ENCODE results near the gene ARHGAP42. TPM values are rescaled to one million over a fixed set of nuclear protein-coding genes. Genes with fewer than 3 reads are reported as not detected.

ARHGAP42 gene
- total and polyA plus RNA-seq, 2 of the 13 experiments (the other 11 are each of a cell fraction or from before 2014, with no cell fraction given) = 2.5 to 4.3 TPM

DNA sequence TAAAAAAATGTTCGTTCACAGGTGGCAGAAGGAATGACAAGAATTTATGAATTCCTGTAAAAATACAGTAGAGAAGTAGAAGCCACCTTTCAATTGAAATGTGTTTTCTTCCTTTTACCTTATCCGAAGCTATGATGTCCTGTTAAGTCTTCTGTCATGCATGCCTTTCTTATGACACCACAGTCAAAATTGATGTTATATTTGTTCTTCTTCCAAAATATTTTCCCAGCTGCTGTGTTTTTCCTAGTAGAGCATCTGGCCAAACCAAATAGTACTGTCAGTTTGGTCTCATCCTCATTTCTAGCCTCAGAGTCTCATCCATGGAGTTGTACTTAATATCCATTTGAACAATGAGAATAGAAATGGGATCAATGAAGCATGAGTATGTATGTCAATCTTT lies 236.5 kb downstream of the ARHGAP42 start (continued):
- TF ChIP-seq, protein P1, sequence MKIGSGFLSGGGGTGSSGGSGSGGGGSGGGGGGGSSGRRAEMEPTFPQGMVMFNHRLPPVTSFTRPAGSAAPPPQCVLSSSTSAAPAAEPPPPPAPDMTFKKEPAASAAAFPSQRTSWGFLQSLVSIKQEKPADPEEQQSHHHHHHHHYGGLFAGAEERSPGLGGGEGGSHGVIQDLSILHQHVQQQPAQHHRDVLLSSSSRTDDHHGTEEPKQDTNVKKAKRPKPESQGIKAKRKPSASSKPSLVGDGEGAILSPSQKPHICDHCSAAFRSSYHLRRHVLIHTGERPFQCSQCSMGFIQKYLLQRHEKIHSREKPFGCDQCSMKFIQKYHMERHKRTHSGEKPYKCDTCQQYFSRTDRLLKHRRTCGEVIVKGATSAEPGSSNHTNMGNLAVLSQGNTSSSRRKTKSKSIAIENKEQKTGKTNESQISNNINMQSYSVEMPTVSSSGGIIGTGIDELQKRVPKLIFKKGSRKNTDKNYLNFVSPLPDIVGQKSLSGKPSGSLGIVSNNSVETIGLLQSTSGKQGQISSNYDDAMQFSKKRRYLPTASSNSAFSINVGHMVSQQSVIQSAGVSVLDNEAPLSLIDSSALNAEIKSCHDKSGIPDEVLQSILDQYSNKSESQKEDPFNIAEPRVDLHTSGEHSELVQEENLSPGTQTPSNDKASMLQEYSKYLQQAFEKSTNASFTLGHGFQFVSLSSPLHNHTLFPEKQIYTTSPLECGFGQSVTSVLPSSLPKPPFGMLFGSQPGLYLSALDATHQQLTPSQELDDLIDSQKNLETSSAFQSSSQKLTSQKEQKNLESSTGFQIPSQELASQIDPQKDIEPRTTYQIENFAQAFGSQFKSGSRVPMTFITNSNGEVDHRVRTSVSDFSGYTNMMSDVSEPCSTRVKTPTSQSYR (CRISPR knock-in tag; IDR thresholded peaks at IDR 0.05; ENCODE audit: borderline replicate concordance) = no peak

DNA sequence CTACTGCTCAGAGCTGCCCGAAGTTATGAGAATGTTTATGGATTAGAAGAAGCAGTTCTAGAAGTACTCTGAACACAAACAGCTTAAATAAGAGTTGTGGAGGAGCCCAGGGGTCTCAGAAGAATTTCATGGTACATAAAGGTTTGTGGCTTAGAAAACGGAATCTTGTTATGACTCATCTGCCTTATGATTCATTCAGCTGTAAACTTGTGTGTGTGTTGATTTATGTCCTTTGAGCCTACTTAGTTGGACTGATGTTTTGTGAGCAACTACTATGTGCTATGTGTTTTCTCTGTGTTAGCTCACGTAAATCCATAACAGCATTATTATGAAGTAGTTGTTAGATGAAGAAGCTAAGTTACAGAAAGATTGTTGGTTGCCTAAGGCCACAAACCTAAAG lies 238.8 kb downstream of the ARHGAP42 start:
- no peak overlapping the region for H3K9ac ChIP-seq (ENCODE audit: insufficient read depth, low read depth, low read length)
- no peak for TF ChIP-seq MIER2 (CRISPR knock-in tag; IDR thresholded peaks at IDR 0.05)
- TF ChIP-seq, protein P2, sequence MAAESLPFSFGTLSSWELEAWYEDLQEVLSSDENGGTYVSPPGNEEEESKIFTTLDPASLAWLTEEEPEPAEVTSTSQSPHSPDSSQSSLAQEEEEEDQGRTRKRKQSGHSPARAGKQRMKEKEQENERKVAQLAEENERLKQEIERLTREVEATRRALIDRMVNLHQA (CRISPR knock-in tag; IDR thresholded peaks at IDR 0.05) = no peak
- TF ChIP-seq RFX5 (IDR thresholded peaks at IDR 0.05; ENCODE audit: low read depth, low read length) = no peak
- TF ChIP-seq RARG (CRISPR knock-in tag; IDR thresholded peaks at IDR 0.05; ENCODE audit: low read depth) = no peak
- TF ChIP-seq, protein P3, sequence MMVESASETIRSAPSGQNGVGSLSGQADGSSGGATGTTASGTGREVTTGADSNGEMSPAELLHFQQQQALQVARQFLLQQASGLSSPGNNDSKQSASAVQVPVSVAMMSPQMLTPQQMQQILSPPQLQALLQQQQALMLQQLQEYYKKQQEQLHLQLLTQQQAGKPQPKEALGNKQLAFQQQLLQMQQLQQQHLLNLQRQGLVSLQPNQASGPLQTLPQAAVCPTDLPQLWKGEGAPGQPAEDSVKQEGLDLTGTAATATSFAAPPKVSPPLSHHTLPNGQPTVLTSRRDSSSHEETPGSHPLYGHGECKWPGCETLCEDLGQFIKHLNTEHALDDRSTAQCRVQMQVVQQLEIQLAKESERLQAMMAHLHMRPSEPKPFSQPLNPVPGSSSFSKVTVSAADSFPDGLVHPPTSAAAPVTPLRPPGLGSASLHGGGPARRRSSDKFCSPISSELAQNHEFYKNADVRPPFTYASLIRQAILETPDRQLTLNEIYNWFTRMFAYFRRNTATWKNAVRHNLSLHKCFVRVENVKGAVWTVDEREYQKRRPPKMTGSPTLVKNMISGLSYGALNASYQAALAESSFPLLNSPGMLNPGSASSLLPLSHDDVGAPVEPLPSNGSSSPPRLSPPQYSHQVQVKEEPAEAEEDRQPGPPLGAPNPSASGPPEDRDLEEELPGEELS (CRISPR knock-in tag; IDR thresholded peaks at IDR 0.05) = no peak
- no peak for TF ChIP-seq MIER3 (CRISPR knock-in tag; IDR thresholded peaks at IDR 0.05; ENCODE audit: borderline replicate concordance)
- no peak for TF ChIP-seq ARID2 (CRISPR knock-in tag; IDR thresholded peaks at IDR 0.05; ENCODE audit: borderline replicate concordance)
- no peak overlapping the region for H3K4me3 ChIP-seq (replicated peaks in 1 of 3; ENCODE audit: insufficient read depth in 1 of 3, low read depth in 2 of 3, low read length in 3 of 3)
- no peaks in the 10 kb centered on the region for H3K79me2 ChIP-seq (ENCODE audit: insufficient read depth, low read length)
- WGBS (ENCODE audit: low lambda C conversion rate) = 59% methylated on average over 3 of the region's 3 CpGs
- ChIA-PET POLR2A (no interaction called here), CTCF (ENCODE audit: low intra/inter-chr PET ratio, low total read pairs) (no interaction called here)
- BruUV-seq (replicated peaks) = no TSS peak
- intact Hi-C loops (cut with micrococcal nuclease; ENCODE audit: unreplicated experiment) = no loop called here
- H3K27ac ChIP-seq (ENCODE audit: extremely low read length, insufficient read depth, low read length) = no peak overlapping the region
- H3K4me2 ChIP-seq (ENCODE audit: low read depth, low read length) = no peak overlapping the region
- no peak for ATAC-seq
- no peak for DNase-seq (ENCODE audit: low spot score)
- H3K27me3 ChIP-seq (ENCODE audit: control insufficient read depth in 1 of 2, insufficient read depth in 2 of 2, low read length in 2 of 2) = no peaks in the 10 kb centered on the region
- in situ Hi-C loops (cut with HindIII; ENCODE audit: extremely low pct_ligation_motif_present, low pct_unique_long_range_greater_than_20kb) = no loop called here
- H4K20me1 ChIP-seq (ENCODE audit: insufficient read depth, low read length) = no peaks in the 10 kb centered on the region
- no peak overlapping the region for H2AFZ ChIP-seq (ENCODE audit: low read length)
- no peaks in the 10 kb centered on the region for H3K4me1 ChIP-seq (ENCODE audit: insufficient read depth, low read length)
- H3K9me3 ChIP-seq (ENCODE audit: low read length) = no peaks in the 10 kb centered on the region
- no peaks in the 10 kb centered on the region for H3K36me3 ChIP-seq (replicated peaks in 1 of 2; ENCODE audit: control insufficient read depth in 1 of 2, insufficient read depth in 2 of 2, low read length in 2 of 2)
- no peak for FAIRE-seq

All from HepG2 (cell line).